NCI-H2171 (cell line): ENCODE data around the gene GGT5.
"Not testable (repeated sequence)": the region's sequence is repeated elsewhere in the genome, so short reads cannot be mapped to it uniquely, and the experiment has no call there.

Experiments
- DNase-seq: peaks from one replicate; lab custom pipeline; 2025; lab: John Stamatoyannopoulos, UW

GGT5 gene

DNA sequence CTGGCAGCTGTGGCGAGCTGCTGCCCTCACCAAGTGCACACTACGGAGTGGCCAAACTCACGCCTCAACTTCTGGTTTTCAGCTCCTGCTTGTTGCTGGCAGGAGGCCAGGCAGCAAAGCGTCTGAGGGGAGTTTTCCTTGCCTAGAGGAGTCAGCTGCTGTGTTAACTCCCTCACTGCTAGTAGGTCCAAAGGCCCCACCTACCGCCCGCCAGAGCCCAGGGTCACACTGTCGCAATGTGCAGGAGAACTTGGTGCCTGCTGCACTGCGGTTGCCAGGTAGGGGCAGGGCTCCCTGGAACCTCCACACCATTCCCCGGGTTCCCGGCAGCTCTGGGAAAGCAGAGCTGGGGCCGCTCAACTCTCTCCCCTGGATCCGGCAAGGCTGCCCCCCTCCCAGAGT, at the start of gene GGT5:
Gene GGT5, minus strand, starts transcription at position 53 of the 402 bp plus-strand sequence. CDS start 357 bp downstream, outside the sequence.
- DNase-seq = not testable (repeated sequence)

GRCh38 chr22:24292202-24292830, 47.4 kb upstream of the GGT5 start:
- not testable (repeated sequence) for DNase-seq

- no peak for DNase-seq
These were observed 46.8 kb upstream of the GGT5 start for GRCh38 chr22:24291515-24292201.

DNA sequence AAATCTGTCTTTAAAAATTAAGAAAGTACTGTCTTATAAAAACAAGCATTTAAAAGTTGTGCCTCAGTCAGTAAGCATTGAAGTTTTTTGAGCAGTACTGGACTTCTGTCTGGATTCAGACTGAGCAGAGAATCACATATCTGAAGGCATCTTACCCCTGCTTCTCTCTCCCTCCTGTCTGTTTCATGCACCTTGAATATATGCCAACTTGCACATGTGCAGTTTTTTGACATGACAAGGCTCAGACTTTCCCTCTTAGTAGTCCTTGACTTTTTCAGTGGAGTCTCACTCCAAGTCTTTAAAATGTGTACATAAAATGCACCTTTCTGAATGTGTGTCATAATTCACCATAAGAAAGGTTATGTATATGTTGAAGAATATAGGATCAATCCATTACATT, 45.6 kb upstream of the GGT5 start:
- no peak for DNase-seq

DNA sequence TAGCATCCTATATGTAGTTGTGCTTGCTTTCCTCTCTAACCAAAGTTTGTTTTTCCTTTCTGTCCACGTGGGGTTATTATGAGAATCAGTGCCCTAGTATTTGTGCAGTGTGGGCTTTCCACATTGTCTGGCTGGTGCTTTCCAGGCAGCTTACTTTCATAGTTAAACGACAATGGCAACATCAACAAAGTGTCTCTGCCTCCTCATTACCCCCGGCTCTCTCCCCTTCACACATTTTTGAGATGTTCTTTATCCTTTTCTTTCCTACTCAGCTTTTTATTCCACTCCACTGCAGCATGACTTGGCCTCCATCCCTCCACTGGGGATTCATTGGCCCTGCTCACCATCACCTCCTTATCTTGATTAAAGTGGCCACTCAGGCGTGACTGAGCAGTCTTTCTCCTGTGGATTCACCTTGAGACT, 44.9 kb upstream of the GGT5 start:
- DNase-seq = no peak

GRCh38 chr22:24289114-24289513, 44.2 kb upstream of the GGT5 start:
- DNase-seq = no peak

- DNase-seq = not testable (repeated sequence)
These were observed 42.9 kb upstream of the GGT5 start for GRCh38 chr22:24287801-24288200.

GRCh38 chr22:24287212-24287611, 42.3 kb upstream of the GGT5 start:
- not testable (repeated sequence) for DNase-seq

- no peak for DNase-seq
These were observed 40.4 kb upstream of the GGT5 start for GRCh38 chr22:24285245-24285644.

DNA sequence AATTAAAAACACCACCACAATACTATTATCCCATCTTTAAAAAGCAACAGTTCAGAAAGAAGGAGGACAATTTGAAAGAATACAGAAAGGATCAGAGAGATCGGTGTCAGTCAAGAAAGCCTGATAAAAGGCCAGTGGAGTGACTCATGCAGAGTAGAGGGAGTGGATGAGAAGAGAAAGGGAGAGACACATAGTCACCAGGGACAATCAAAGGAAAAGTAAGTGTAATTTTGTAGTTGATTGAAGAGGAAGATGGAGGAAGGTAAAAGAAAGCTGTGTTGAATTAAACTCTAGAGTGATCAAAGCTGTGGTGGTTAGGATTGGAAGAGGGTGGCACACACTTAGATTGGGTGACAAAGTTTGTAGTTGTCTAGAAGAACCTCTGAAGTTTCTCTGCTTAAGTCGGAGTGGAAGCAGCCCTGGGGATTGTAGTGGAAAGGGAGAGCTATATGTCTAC, 39.9 kb upstream of the GGT5 start:
- DNase-seq = no peak

GRCh38 chr22:24282401-24282800, 37.5 kb upstream of the GGT5 start:
- no peak for DNase-seq

GRCh38 chr22:24280363-24280762, 35.5 kb upstream of the GGT5 start:
- not testable (repeated sequence) for DNase-seq

- not testable (repeated sequence) for DNase-seq
These were observed 30.0 kb upstream of the GGT5 start for GRCh38 chr22:24274696-24275405.

- DNase-seq = not testable (repeated sequence)
These were observed 29.0 kb upstream of the GGT5 start for GRCh38 chr22:24273906-24274305.

GRCh38 chr22:24273031-24273430, 28.1 kb upstream of the GGT5 start:
- not testable (repeated sequence) for DNase-seq

DNA sequence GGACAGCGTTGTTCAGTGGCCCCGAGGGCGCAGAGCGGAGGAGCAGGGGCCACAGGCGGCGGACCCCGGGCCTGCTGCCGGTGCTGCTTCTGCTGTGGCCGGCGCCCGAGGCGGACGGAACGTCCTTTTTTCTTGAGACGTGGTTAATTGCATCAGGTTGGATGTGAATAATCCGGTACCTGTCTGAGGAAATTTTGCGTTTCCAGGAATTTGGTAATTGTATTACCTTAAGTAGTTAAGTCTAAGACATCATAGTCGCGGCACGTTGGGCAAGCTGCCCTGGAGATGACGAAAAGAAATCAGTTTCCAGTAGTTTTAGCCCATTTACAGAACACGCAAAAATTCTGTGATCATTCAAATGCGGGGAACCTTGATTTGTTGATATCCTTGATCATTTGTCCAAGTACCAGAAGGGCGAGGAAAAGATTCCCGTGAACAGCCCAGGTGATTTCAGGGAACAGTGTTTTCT, 26.5 kb upstream of the GGT5 start:
- DNase-seq = no peak

DNA sequence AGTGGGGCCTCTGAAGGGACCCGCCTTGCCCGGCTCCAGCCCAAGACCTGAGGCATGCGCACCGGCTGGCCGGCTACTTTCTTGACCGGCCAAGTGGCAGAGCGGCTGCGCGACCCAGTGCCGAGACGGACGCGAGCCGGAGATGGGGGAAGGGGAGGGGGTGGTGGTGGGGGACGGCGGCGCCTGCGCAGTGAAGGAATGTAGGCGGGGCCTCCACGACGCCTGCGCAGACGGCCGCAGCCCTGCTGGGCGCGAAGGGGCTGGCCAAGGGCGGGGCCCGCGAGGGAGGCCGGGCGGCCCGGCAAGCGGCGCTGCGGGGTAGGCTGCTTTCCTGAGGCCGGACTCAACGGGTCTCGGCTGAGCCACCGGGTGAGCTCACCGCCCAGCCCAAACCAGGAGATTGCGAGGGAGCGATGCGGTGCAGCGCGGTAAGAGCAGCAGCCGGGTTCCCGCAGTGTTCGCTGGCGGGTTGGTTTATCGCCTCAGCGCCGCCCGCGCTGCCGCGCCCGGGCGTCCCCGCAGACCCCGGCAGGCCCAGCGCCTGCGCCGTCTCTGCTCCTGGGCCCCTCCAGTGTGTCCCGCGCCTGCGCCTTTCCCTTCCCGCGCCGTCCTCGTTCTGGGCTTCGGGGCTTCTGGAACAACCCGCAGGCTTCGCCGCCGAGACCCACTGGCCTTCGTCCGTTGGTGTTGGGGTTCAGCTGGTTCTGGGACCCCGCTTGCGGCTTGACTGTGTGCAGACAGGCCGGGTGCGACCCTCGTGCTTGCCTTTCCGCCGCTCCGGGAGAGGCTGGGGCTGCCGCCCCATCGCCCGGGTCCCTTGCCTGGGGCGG, 25.9 kb upstream of the GGT5 start, which contains the start of gene SPECC1L:
Gene SPECC1L, plus strand, starts transcription at position 276 of the 830 bp plus-strand sequence. CDS start 31,401 bp downstream, outside the sequence.
- DNase-seq = peak; percentile 90

GRCh38 chr22:24266495-24266894, 21.6 kb upstream of the GGT5 start:
- DNase-seq = not testable (repeated sequence)

GRCh38 chr22:24265734-24266133, 20.9 kb upstream of the GGT5 start:
- no peak for DNase-seq

- not testable (repeated sequence) for DNase-seq
These were observed 19.5 kb upstream of the GGT5 start for GRCh38 chr22:24264329-24264896.

DNA sequence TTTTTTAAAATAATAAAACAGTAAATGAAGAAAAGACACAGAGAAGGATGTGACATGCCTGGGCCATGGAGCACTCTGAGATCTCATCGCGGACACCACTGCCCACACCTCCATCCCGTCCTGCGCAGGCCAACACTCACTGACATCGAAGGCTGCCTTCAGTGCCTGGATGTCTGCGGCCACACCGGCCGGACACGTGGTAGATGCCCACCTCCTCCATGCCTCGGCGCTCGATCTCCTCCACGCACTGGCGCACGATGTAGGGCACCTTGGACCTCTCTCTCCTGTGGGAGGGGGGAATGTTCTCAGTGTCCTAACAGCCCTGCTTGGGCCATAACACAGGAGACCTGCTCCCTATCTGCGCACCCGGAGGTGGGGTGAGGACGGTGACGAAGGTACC, 18.6 kb upstream of the GGT5 start:
- DNase-seq = not testable (repeated sequence)
